ENCODE results near the gene TNC. TPM values are rescaled to one million over a fixed set of nuclear protein-coding genes. Genes with fewer than 3 reads are reported as not detected.

Gene TNC
- total and polyA plus RNA-seq, 4 donors: 8.5 to 1,047 (median 103) TPM

GRCh38 chr9:115032296-115032695, 85.7 kb downstream of the TNC start:
- ATAC-seq (ENCODE audit: low FRiP score) (no peak), DNase-seq (no peak)
- WGBS, 2 donors: 70 to 86% methylated on average over 1 of the region's 1 CpG
- Histone ChIP-seq H3K9me3 (ENCODE audit: control insufficient read depth, low read length) (no peaks in the 10 kb centered on the region), H3K4me1 (ENCODE audit: control insufficient read depth in 1 of 2, insufficient read depth in 2 of 2, low read length in 2 of 2) (peaks cover 4 to 8% of the 10 kb centered on the region in 2 donors), H3K4me3 (ENCODE audit: low read length in 2 of 2) (no peak overlapping the region), H3K36me3 (ENCODE audit: control insufficient read depth in 1 of 2, insufficient read depth in 2 of 2, low read length in 1 of 2) (peaks cover 0 to 14% of the 10 kb centered on the region in 2 donors), H3K27ac (ENCODE audit: low read depth in 1 of 2, low read length in 2 of 2) (no peak overlapping the region), H3K27me3 (ENCODE audit: control insufficient read depth in 1 of 2, insufficient read depth in 2 of 2, low read length in 1 of 2) (no peaks in the 10 kb centered on the region)
- intact Hi-C loops (cut with DNase I): no loop called here

GRCh38 chr9:115030006-115030405, 88.0 kb downstream of the TNC start:
- no peaks in the 10 kb centered on the region for H3K27me3 ChIP-seq (ENCODE audit: control insufficient read depth in 1 of 2, insufficient read depth in 2 of 2, low read length in 1 of 2)
- H3K27ac ChIP-seq (ENCODE audit: low read depth in 1 of 2, low read length in 2 of 2): no peak overlapping the region
- H3K4me3 ChIP-seq (ENCODE audit: low read length in 2 of 2): no peak overlapping the region
- WGBS, 2 donors: 92 to 93% methylated on average over 4 of the region's 4 CpGs
- intact Hi-C loops (cut with DNase I): no loop called here
- H3K4me1 ChIP-seq (ENCODE audit: control insufficient read depth in 1 of 2, insufficient read depth in 2 of 2, low read length in 2 of 2): peaks cover 0 to 4% of the 10 kb centered on the region in 2 donors
- H3K9me3 ChIP-seq (ENCODE audit: control insufficient read depth, low read length): no peaks in the 10 kb centered on the region
- DNase-seq (no peak), ATAC-seq (ENCODE audit: low FRiP score) (no peak)
- H3K36me3 ChIP-seq (ENCODE audit: control insufficient read depth in 1 of 2, insufficient read depth in 2 of 2, low read length in 1 of 2): peaks cover 0 to 14% of the 10 kb centered on the region in 2 donors

- H3K4me3 ChIP-seq (ENCODE audit: low read length in 2 of 2): no peak overlapping the region
- intact Hi-C loops (cut with DNase I): no loop called here
- no peaks in the 10 kb centered on the region for H3K9me3 ChIP-seq (ENCODE audit: control insufficient read depth, low read length)
- DNase-seq (no peak), ATAC-seq (ENCODE audit: low FRiP score) (no peak)
- H3K4me1 ChIP-seq (ENCODE audit: control insufficient read depth in 1 of 2, insufficient read depth in 2 of 2, low read length in 2 of 2): no peaks in the 10 kb centered on the region
- no peaks in the 10 kb centered on the region for H3K27me3 ChIP-seq (ENCODE audit: control insufficient read depth in 1 of 2, insufficient read depth in 2 of 2, low read length in 1 of 2)
- H3K36me3 ChIP-seq (ENCODE audit: control insufficient read depth in 1 of 2, insufficient read depth in 2 of 2, low read length in 1 of 2): peaks cover 0 to 7% of the 10 kb centered on the region in 2 donors
- no peak overlapping the region for H3K27ac ChIP-seq (ENCODE audit: low read depth in 1 of 2, low read length in 2 of 2)
These were observed 92.2 kb downstream of the TNC start for GRCh38 chr9:115025721-115026120.

- DNase-seq: no peak
- Histone ChIP-seq H3K27ac (ENCODE audit: low read depth in 1 of 2, low read length in 2 of 2) (no peak overlapping the region), H3K36me3 (ENCODE audit: control insufficient read depth in 1 of 2, insufficient read depth in 2 of 2, low read length in 1 of 2) (peaks cover 0 to 7% of the 10 kb centered on the region in 2 donors), H3K4me3 (ENCODE audit: low read length in 2 of 2) (no peak overlapping the region), H3K9me3 (ENCODE audit: control insufficient read depth, low read length) (no peaks in the 10 kb centered on the region), H3K4me1 (ENCODE audit: control insufficient read depth in 1 of 2, insufficient read depth in 2 of 2, low read length in 2 of 2) (no peaks in the 10 kb centered on the region), H3K27me3 (ENCODE audit: control insufficient read depth in 1 of 2, insufficient read depth in 2 of 2, low read length in 1 of 2) (no peaks in the 10 kb centered on the region)
- 56 to 60% methylated on average over 5 of the region's 5 CpGs for WGBS, 2 donors
- intact Hi-C loops (cut with DNase I): no loop called here
- ATAC-seq (ENCODE audit: low FRiP score): no peak
These were observed 92.9 kb downstream of the TNC start for GRCh38 chr9:115024925-115025535.

GRCh38 chr9:115022760-115023434, 95.1 kb downstream of the TNC start:
- no peaks in the 10 kb centered on the region for H3K27me3 ChIP-seq (ENCODE audit: control insufficient read depth in 1 of 2, insufficient read depth in 2 of 2, low read length in 1 of 2)
- intact Hi-C loops (cut with DNase I): no loop called here
- H3K4me1 ChIP-seq (ENCODE audit: control insufficient read depth in 1 of 2, insufficient read depth in 2 of 2, low read length in 2 of 2): peaks cover 0 to 7% of the 10 kb centered on the region in 2 donors
- H3K27ac ChIP-seq (ENCODE audit: low read depth in 1 of 2, low read length in 2 of 2): no peak overlapping the region
- H3K4me3 ChIP-seq (ENCODE audit: low read length in 2 of 2): no peak overlapping the region
- no peak for ATAC-seq (ENCODE audit: low FRiP score)
- DNase-seq: no peak
- WGBS, 2 donors: 90 to 91% methylated on average over 6 of the region's 6 CpGs
- H3K36me3 ChIP-seq (ENCODE audit: control insufficient read depth in 1 of 2, insufficient read depth in 2 of 2, low read length in 1 of 2): peaks cover 0 to 3% of the 10 kb centered on the region in 2 donors
- no peaks in the 10 kb centered on the region for H3K9me3 ChIP-seq (ENCODE audit: control insufficient read depth, low read length)

- DNase-seq (no peak), ATAC-seq (ENCODE audit: low FRiP score) (no peak)
- WGBS, 2 donors: 28 to 35% methylated on average over 8 of the region's 8 CpGs
These were observed 99.2 kb downstream of the TNC start for GRCh38 chr9:115018547-115019435.

GRCh38 chr9:115016344-115016743, 101.6 kb downstream of the TNC start:
- whole genome bisulfite sequencing, 2 donors: 91 to 97% methylated on average over 5 of the region's 5 CpGs
- Histone ChIP-seq H3K4me3 (ENCODE audit: low read length in 2 of 2) (no peak overlapping the region), H3K27ac (ENCODE audit: low read depth in 1 of 2, low read length in 2 of 2) (no peak overlapping the region), H3K9me3 (ENCODE audit: control insufficient read depth, low read length) (no peaks in the 10 kb centered on the region), H3K4me1 (ENCODE audit: control insufficient read depth in 1 of 2, insufficient read depth in 2 of 2, low read length in 2 of 2) (peaks cover 0 to 7% of the 10 kb centered on the region in 2 donors), H3K27me3 (ENCODE audit: control insufficient read depth in 1 of 2, insufficient read depth in 2 of 2, low read length in 1 of 2) (no peaks in the 10 kb centered on the region), H3K36me3 (ENCODE audit: control insufficient read depth in 1 of 2, insufficient read depth in 2 of 2, low read length in 1 of 2) (no peaks in the 10 kb centered on the region)
- intact Hi-C loops (cut with DNase I): loop anchor here (5.0 to 10.0 kb wide), 3 partner anchors 508 to 614 kb away; no protein-coding TSS in a partner anchor
- peak in 1 of 2 donors; percentile 62 for DNase-seq
- no peak for ATAC-seq (ENCODE audit: low FRiP score)

More at GRCh38 chr9:115018547-115019435, 99.2 kb downstream of the TNC start:
- Histone ChIP-seq H3K27ac (ENCODE audit: low read depth in 1 of 2, low read length in 2 of 2) (peak overlapping the region; percentile 36 to 75), H3K4me3 (ENCODE audit: low read length in 2 of 2) (no peak overlapping the region), H3K4me1 (ENCODE audit: control insufficient read depth in 1 of 2, insufficient read depth in 2 of 2, low read length in 2 of 2) (peaks cover 0 to 7% of the 10 kb centered on the region in 2 donors), H3K27me3 (ENCODE audit: control insufficient read depth in 1 of 2, insufficient read depth in 2 of 2, low read length in 1 of 2) (no peaks in the 10 kb centered on the region), H3K9me3 (ENCODE audit: control insufficient read depth, low read length) (no peaks in the 10 kb centered on the region), H3K36me3 (ENCODE audit: control insufficient read depth in 1 of 2, insufficient read depth in 2 of 2, low read length in 1 of 2) (peaks cover 0 to 3% of the 10 kb centered on the region in 2 donors)
- intact Hi-C loops (cut with DNase I): loop anchor here (5.0 to 10.0 kb wide), 3 partner anchors 506 to 616 kb away; no protein-coding TSS in a partner anchor

GRCh38 chr9:115015018-115015635, 102.8 kb downstream of the TNC start:
- Histone ChIP-seq H3K4me1 (ENCODE audit: control insufficient read depth in 1 of 2, insufficient read depth in 2 of 2, low read length in 2 of 2) (peaks cover 0 to 7% of the 10 kb centered on the region in 2 donors), H3K9me3 (ENCODE audit: control insufficient read depth, low read length) (no peaks in the 10 kb centered on the region), H3K27ac (ENCODE audit: low read depth in 1 of 2, low read length in 2 of 2) (no peak overlapping the region), H3K36me3 (ENCODE audit: control insufficient read depth in 1 of 2, insufficient read depth in 2 of 2, low read length in 1 of 2) (no peaks in the 10 kb centered on the region), H3K27me3 (ENCODE audit: control insufficient read depth in 1 of 2, insufficient read depth in 2 of 2, low read length in 1 of 2) (no peaks in the 10 kb centered on the region), H3K4me3 (ENCODE audit: low read length in 2 of 2) (no peak overlapping the region)
- DNase-seq (no peak), ATAC-seq (ENCODE audit: low FRiP score) (peak; percentile 48)
- intact Hi-C loops (cut with DNase I): loop anchor here (2.0 to 10.0 kb wide), 5 partner anchors 104 to 613 kb away; no protein-coding TSS in a partner anchor
- 66 to 68% methylated on average over 4 of the region's 4 CpGs for WGBS, 2 donors
